ENCODE results near the gene MIGA2. TPM values are rescaled to one million over a fixed set of nuclear protein-coding genes. Genes with fewer than 3 reads are reported as not detected.
"Not testable (repeated sequence)": the region's sequence is repeated elsewhere in the genome, so short reads cannot be mapped to it uniquely, and the experiment has no call there.

MIGA2 gene
- total RNA-seq, 1 donor from 2014 or later, result 19.7 TPM

DNA sequence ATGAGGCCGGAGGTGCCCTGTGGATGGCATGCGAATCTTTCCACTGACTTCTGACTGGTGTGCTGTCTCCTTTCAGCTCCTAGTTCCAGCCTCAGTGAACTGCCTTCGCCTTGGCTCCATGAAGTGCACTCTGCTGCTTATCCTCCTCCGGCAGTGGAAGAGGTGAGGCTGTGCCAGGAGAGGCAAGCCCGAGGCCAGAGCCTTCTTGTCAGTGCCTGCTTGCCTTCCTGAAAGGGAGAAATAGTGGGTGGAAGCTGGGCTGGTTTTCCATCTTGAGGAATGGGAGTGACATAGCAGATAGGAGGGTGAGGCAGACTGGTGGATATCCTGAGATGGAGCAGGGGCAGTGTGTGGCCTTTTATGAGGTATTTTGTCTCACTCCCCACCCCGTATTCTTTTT is 38.0 kb upstream of the MIGA2 start:
- no peaks in the 10 kb centered on the region for H3K27me3 Mint-ChIP-seq (ENCODE audit: low read depth)
- H3K27ac Mint-ChIP-seq (ENCODE audit: unreplicated experiment), result no peak overlapping the region
- H3K9me3 Mint-ChIP-seq (ENCODE audit: low read depth), result no peaks in the 10 kb centered on the region
- H3K4me1 Mint-ChIP-seq (ENCODE audit: low read depth), result no peaks in the 10 kb centered on the region
- TF ChIP-seq, protein P1, sequence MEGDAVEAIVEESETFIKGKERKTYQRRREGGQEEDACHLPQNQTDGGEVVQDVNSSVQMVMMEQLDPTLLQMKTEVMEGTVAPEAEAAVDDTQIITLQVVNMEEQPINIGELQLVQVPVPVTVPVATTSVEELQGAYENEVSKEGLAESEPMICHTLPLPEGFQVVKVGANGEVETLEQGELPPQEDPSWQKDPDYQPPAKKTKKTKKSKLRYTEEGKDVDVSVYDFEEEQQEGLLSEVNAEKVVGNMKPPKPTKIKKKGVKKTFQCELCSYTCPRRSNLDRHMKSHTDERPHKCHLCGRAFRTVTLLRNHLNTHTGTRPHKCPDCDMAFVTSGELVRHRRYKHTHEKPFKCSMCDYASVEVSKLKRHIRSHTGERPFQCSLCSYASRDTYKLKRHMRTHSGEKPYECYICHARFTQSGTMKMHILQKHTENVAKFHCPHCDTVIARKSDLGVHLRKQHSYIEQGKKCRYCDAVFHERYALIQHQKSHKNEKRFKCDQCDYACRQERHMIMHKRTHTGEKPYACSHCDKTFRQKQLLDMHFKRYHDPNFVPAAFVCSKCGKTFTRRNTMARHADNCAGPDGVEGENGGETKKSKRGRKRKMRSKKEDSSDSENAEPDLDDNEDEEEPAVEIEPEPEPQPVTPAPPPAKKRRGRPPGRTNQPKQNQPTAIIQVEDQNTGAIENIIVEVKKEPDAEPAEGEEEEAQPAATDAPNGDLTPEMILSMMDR (IDR thresholded peaks at IDR 0.05), result no peak
- H3K36me3 Mint-ChIP-seq (ENCODE audit: low read depth), result peaks cover 58% of the 10 kb centered on the region
- DNase-seq (ENCODE audit: low spot score), result peak; percentile 50
- no peak overlapping the region for H3K4me3 Mint-ChIP-seq (ENCODE audit: unreplicated experiment)

DNA sequence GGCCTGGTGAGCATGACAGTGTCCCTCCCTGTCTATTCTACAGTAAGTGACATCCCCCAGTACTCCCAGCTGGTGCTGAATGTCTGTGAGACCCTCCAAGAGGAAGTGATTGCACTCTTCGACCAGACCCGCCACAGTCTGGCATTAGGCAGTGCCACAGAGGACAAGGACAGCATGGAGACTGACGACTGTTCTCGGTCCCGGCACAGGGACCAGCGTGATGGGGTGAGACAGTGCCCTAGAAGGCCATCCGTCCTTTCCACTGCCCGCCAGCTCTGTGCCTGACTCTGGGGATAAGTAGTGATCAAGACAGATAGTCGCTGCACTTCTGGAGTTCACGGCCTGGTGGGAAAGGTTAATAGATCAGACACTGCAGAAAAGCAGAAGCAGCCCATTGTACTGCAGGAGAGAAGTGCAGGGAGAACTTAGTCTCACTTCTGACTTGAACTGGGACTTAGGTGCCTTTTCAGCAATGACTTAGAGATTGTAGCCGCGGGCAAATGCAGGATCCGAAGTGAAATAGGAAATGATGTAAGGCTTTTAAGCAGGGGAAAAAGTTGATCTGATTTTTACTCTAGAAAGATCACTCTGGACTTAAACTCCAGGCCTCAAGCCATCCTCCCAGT is 36.7 kb upstream of the MIGA2 start:
- DNase-seq (ENCODE audit: low spot score), result peak; percentile 65
- no peak overlapping the region for H3K4me3 Mint-ChIP-seq (ENCODE audit: unreplicated experiment)
- H3K9me3 Mint-ChIP-seq (ENCODE audit: low read depth), result no peaks in the 10 kb centered on the region
- H3K27ac Mint-ChIP-seq (ENCODE audit: unreplicated experiment), result no peak overlapping the region
- H3K4me1 Mint-ChIP-seq (ENCODE audit: low read depth), result no peaks in the 10 kb centered on the region
- H3K36me3 Mint-ChIP-seq (ENCODE audit: low read depth), result peaks cover 49% of the 10 kb centered on the region
- no peaks in the 10 kb centered on the region for H3K27me3 Mint-ChIP-seq (ENCODE audit: low read depth)
- TF ChIP-seq, protein P1 (IDR thresholded peaks at IDR 0.05), result no peak

DNA sequence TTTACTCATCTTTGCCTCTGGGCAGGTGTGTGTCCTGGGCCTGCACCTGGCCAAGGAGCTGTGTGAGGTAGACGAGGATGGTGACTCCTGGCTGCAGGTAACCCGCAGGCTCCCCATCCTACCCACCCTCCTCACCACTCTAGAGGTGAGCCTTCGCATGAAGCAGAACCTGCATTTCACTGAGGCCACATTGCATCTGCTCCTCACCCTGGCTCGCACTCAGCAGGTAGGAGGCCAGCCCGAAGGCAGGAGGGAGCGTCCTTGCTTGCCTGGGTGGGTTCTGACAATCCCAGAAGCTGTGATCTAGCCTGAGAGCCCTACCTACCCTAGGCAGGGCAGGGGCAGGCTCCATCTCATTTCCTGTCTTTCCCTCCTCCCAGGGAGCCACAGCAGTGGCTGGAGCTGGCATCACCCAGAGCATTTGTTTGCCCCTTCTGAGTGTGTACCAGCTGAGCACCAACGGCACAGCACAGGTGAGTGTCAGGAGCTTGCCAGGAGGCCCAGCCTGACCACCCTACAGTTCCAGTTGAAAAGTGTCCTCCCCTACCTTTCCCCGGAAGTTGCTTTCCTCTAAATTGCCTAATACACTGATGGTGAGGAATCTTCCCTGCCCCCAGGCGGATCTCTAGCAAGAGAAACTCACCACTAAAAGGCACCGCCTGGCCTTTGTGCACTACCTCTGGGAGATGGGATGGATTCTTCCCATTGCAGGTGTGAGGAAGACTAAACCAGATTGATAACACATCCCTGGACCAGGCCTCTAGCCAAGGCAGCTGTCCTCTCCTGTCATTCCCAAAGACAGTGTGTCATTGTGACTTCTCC is 34.7 kb upstream of the MIGA2 start:
- peak; percentile 33 for DNase-seq (ENCODE audit: low spot score)
- H3K36me3 Mint-ChIP-seq (ENCODE audit: low read depth), result peaks cover 43% of the 10 kb centered on the region
- H3K4me3 Mint-ChIP-seq (ENCODE audit: unreplicated experiment), result no peak overlapping the region
- no peaks in the 10 kb centered on the region for H3K27me3 Mint-ChIP-seq (ENCODE audit: low read depth)
- peak overlapping the region; percentile 7 for H3K27ac Mint-ChIP-seq (ENCODE audit: unreplicated experiment)
- TF ChIP-seq, protein P1 (IDR thresholded peaks at IDR 0.05), result no peak
- H3K4me1 Mint-ChIP-seq (ENCODE audit: low read depth), result peaks cover 3% of the 10 kb centered on the region
- no peaks in the 10 kb centered on the region for H3K9me3 Mint-ChIP-seq (ENCODE audit: low read depth)

DNA sequence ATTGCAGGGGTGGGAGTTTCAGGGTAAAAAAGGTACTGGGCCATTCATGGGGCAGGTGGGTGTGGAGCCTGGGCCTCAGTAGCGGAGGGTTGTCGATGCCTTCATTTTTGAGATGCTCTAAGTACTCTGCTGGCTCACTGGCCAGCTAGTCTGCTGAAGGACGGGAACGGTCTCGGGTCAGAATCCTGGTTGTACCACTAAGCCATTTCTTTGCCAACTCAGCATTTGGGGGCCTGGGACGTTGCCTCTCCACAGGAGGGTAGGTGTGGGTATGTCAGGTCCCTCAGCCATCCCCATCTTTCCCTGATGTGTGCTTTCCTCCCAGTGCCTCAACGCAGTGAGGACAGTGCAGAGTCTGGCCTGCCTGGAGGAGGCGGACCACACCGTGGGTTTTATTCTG is 33.4 kb upstream of the MIGA2 start:
- H3K9me3 Mint-ChIP-seq (ENCODE audit: low read depth), result no peaks in the 10 kb centered on the region
- H3K27me3 Mint-ChIP-seq (ENCODE audit: low read depth), result no peaks in the 10 kb centered on the region
- H3K36me3 Mint-ChIP-seq (ENCODE audit: low read depth), result peaks cover 36% of the 10 kb centered on the region
- DNase-seq (ENCODE audit: low spot score), result peak; percentile 44
- H3K4me3 Mint-ChIP-seq (ENCODE audit: unreplicated experiment), result no peak overlapping the region
- H3K4me1 Mint-ChIP-seq (ENCODE audit: low read depth), result peaks cover 10% of the 10 kb centered on the region
- no peak overlapping the region for H3K27ac Mint-ChIP-seq (ENCODE audit: unreplicated experiment)
- TF ChIP-seq, protein P1 (IDR thresholded peaks at IDR 0.05), result no peak

DNA sequence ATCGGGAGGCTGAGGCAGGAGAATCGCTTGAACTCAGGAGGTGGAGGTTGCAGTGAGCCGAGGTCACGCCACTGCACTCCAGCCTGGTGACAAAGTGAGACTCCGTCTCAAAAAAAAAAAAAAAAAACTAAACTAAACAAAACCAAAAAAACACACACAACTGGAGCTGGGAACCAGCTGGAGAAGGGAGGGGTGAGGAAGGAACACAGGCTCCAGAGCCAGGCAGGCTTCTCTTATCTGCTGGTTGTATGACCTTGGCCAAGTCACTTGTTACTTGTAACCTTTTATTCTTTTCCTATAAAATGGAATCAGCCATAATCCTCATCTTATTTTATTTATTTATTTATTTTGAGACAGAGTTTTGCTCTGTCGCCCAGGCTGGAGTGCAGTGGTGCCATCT is 32.3 kb upstream of the MIGA2 start:
- H3K4me3 Mint-ChIP-seq (ENCODE audit: unreplicated experiment); H3K27ac Mint-ChIP-seq (ENCODE audit: unreplicated experiment); H3K4me1 Mint-ChIP-seq (ENCODE audit: low read depth); H3K9me3 Mint-ChIP-seq (ENCODE audit: low read depth); DNase-seq (ENCODE audit: low spot score); H3K27me3 Mint-ChIP-seq (ENCODE audit: low read depth): not testable (repeated sequence)
- peaks cover 31% of the 10 kb centered on the region for H3K36me3 Mint-ChIP-seq (ENCODE audit: low read depth)
